Activated gamma-delta T cell treated with anti-CD3 and anti-CD28 coated beads, Interleukin-2, amount 50 U/mL, for 16 hours (primary cell): ENCODE measurements around the gene AMPD3.

Experiments used
- DNase-seq: peaks from one replicate; pipeline ENCODE4 v3.0.0-alpha.2; 2020; ENCODE audit warnings: low read depth

The AMPD3 gene

DNA sequence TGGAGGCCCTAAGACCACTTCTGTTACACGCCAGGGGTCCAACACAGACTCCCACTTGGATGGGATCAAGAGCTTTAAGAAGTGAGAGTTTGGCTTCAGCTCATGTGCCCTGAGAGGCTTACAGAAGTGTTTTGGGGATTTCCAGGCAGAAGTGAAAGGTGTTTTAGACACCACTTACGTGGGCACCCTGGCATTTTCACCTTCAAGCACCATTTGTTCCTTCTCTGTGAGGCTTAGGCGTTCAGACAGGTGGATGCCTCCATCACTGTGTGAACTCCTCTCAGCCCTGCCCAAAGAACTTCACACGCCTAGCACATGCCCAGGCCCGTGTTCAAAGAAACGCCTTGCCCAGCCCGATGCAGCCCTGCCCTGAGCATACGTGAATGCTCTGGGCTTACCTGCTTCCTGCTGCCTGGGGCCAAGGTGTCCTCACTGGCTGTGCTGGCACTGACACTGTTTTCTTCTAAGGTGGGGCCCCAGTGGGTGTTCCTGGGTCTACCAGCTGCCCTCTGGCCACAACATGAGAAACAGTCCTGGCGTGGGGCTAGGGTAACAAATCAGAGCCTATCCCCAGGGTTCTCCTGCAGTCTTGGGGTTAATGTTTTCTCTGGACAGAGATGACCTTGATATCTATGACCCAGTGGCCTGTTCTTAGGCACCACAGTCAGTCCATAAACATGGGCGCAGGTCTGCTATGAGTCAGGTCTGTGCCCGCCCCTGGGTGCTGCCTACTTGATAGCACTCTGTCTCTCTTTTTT, 34.0 kb downstream of the AMPD3 start:
- no peak for DNase-seq

DNA sequence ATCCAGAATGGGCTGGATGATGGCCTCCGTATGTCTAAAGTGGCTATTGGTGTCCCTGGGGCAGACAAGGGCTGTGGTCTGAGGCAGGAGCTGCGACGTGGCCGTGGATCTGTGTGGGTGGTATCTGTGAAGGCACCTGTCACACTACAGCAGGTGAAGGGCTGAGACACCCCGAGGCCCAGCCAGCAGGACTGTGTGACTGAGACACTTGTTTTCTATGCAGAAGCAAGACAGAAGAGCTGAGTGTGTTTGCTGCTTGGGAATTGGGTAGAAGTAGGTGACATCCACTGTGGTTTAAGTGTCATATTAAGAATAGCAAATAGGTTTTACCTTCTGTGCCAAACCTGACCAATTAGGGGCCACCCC, 35.0 kb downstream of the AMPD3 start:
- DNase-seq = no peak

DNA sequence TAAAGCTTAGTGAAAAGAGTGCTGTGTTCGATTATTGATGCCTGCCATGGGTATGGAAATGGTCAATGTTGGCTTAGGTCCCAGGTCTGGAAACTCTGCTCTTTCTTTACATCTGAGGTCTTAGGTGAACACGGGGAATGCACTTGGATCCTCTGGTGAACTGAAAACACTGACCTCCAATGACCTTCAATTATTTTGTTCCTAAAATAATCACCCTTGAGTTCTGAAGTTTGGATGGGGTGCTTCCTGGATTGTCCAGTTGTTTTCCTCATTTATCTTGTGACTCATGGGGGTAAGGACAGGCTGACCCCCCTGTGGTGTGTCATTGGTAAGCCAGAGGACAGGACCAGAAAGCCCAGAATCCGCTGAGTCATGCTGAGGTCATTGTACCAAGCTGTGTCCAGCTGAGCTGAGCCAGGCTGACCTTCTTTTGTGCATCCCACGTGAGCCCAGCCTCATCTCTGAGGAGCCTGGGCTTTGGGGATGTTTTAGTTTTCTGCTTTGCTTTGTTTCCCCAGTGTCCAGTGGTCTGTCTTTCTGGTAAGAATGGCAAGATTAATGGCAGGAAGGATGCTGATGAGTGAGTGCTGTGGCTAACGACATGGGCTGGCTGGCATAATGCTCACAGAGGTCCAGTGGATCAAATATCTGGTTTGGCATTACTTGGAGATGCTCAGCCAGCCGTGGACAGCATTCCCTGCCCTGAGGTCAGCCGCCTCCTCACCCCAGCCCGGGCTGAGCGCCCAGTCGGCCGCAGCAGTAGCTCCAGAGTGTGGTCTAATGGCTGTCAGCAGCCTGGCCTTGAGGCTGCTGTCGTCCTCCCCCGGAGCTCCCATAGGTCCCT, 35.6 kb downstream of the AMPD3 start:
- no peak for DNase-seq

DNA sequence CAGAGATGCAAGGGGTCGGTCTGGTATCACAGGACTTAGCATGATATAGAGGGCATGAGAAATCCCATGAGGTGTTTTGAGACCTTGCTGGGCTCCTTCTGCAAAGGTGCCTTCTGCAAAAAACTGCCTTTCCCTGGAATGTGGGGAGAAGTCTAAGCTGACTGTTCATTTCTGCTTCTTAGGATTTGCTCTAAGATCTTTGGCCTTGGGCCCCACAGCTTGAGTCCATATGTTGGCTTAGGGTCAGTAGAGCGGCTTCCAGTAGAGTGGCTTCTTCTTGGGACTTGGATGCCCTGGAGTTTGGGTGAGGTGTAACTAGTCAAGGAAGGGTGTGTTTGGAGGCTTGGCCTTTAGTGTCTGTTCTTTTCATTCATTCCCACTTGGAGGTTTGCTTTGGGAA, 37.0 kb downstream of the AMPD3 start:
- no peak for DNase-seq

DNA sequence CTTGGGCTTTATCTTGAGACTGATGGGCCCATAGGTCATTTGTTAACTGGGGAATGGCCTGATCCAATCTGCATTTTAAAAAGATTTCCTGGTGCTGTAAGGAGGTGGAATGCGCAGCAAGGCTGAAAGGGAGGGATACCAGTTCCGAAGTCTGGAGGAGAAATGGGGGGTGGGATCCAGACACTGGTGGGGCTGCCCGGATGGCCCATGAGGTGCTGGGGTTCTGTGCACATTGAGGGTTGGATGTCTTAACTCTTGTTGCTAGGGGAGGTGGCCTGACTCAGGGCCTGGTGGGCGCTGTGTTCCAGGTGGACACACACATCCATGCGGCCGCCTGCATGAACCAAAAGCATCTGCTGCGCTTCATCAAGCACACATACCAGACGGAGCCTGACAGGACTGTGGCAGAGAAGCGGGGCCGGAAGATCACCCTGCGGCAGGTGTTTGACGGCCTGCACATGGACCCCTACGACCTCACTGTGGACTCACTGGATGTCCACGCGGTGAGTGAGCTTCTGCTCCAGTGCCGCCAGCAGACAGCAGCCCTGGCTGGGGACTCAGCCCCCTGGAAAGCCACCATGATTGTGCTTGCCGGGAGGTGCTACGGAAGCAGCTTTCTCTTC, 38.1 kb downstream of the AMPD3 start:
- no peak for DNase-seq

- DNase-seq = no peak
These were observed 39.8 kb downstream of the AMPD3 start for GRCh38 chr11:10494636-10495463.

- no peak for DNase-seq
These were observed 40.4 kb downstream of the AMPD3 start for GRCh38 chr11:10495464-10495786.

DNA sequence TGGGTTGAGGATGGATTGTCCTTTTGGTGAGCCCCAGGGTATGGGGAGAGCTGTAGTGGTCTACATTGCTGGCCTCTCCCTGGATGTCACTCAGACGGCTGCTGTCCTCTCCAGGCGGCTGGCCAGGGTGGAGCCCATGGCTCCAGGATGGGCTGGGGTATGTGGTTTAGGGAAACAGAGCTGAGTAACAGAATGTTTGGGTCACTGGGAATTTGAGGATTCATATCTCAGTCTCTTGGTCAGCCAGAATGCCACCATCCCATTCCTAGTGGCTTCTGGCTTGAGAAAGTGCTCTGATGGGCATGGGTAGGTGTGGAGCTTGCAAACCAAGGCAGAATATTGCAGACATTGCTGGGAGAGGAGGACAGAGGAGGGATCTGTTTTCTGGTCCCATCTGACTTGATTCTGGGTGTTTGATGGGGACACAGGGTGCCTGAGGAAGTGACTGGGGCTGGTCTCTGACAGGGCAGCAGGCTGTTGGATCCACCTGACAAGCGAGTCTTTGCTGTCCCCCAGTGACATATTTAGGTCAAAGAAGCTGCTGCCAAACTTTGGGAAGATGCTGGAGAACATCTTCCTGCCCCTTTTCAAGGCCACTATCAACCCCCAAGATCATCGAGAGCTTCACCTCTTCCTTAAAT, 41.4 kb downstream of the AMPD3 start:
- no peak for DNase-seq

DNA sequence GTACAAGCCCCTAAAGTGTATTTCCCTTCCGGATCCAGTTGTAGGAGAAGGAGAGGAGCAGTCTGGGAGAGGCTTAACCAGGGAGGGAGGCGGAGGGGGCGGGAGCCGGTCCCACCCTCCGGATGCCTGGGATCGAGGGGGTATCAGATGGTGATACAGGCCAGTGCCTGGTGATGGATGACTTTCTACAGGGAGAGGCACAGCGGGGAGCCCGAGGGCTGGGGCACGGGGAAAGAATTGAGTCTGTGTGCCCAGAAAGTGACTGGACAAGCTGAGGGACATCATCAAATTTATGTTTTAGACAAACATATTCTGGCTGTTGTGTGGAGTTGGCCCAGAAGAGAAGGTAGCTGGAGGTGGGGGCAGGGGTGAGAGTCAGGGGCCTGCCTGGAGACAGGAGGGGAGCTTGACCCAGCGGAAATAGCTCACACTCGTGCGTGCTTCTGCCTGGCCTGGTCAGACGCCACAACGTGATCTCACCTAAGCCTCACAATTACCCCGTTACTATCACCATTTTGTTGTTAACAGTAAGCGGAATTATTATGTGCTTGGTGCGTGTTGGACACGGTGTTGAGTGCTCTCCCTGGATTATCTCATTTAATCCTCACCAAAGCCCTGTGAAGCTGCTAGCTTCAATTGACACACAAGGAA, 42.4 kb downstream of the AMPD3 start:
- DNase-seq = no peak

GRCh38 chr11:10498022-10498400, 42.9 kb downstream of the AMPD3 start:
- no peak for DNase-seq

GRCh38 chr11:10498426-10499250, 43.6 kb downstream of the AMPD3 start:
- DNase-seq = no peak

DNA sequence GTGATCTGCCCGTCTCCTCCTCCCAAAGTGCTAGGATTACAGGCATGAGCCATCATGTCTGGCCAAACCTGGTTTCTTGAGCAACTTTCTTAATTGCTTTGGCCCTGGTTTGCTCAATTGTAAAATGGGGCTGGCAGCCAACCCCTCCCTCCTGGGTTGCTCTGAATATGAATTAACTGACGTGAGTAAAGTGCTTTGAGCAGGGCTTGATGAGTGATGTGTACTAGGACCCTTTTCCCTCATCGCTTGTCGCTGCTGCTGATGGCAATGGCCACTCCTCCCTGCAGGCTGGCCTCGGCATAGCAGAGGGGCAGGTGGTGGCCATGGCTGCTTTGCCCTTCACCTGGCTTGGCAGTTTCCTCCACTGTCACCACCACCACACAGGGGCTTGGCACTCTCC, 44.4 kb downstream of the AMPD3 start:
- no peak for DNase-seq

DNA sequence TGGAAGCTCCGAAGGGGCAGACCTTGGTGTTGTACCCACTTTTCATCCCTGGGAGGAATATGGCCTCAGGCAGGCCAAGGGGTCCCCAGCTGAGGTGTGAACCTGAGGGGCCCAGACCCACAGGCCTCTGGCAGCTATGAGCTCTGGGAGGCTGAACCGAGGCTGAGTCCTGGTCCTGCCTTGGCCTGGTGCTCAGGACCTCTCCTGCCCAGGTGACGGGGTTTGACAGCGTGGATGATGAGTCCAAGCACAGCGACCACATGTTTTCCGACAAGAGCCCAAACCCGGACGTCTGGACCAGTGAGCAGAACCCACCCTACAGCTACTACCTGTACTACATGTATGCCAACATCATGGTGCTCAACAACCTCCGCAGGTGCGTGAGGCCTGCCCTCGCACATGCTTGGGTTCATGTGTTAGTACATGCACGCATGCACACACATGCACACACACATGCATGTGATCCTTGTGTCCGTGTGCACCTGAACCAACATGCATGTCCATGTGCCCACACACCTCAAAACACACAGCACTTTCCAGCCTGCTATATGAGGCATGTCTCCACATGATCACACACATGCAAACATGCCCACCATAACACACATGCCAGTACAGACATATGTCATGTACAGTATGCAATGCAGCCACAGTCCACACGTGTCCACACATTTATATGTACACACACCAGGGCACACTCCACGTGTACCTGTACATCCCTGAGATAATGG, 45.0 kb downstream of the AMPD3 start:
- no peak for DNase-seq

GRCh38 chr11:10500757-10501684, 46.0 kb downstream of the AMPD3 start:
- DNase-seq = no peak

GRCh38 chr11:10502065-10502680, 47.1 kb downstream of the AMPD3 start:
- DNase-seq = no peak

DNA sequence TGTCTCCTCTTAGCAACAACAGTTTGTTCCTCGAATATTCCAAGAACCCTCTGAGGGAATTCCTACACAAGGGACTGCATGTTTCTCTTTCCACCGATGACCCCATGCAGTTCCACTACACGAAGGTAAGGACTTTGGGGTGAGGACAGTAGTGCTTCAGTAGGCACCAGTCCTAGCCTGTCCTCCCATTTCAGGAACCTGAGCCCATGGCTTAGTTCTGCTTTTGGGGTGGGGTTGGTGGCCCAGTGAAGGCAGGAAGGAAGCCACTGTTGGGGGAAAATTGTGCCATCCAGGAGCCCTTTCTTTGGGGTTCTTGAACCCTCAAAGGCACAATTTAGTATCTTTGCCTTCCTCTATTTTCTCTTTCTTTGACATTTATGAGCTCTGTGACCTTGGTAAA, 47.7 kb downstream of the AMPD3 start:
- DNase-seq = no peak

DNA sequence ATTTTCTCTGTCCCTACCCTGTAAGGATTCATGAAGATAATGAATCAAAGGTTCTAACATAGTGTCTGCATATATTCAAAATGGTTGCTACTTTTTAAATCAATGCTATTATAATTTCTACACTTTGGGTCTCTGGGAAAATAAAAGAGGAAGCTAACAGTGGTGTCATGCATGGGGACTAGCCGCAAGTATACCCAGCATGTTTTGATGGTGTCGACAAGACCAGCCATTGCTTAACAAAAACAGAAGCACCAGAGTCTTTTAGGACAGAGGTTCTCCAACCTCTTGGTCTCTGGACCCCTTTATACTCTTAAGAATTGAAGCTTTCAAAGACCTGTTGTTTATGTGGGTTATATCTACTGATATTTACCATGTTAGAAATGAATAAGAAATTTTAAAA, 48.2 kb downstream of the AMPD3 start:
- no peak for DNase-seq

DNA sequence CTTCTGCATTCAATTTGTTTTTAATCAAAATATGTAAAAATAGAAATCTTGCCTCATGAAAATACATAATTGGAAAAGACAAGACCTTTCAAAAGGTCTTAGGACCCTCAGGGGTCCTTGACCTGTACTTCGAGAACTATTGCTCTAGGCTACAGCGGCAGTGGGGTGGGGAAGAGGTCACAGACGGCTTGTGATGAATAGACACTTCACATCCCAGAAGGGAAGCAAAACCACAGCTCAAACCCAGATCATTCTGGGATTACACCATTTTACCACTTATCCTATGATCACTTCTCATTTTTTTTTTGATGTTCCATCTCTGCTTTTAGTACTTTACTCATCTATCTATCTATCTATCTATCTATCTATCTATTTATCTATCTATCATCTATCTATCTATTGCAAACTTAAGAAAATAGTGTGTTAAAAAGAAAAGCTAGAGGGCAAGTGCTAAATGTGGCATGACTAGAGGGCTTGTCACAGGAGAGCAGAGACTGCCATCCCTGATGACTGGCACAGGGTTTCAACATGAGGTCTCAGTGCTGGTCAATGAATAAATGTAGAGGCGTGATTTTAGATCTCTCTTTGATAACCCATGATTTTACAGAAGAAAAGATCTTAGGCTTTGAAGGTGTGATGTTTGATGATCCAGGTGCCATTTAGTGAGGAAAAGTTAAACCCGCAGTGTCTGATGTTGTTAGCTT, 48.9 kb downstream of the AMPD3 start:
- no peak for DNase-seq
